ENCODE results near the gene ARR3. TPM values are rescaled to one million over a fixed set of nuclear protein-coding genes. Genes with fewer than 3 reads are reported as not detected.
"Not testable (repeated sequence)": the region's sequence is repeated elsewhere in the genome, so short reads cannot be mapped to it uniquely, and the experiment has no call there.

ARR3 gene
- total RNA-seq, 4 donors from 2014 or later = not detected

- no peak for ATAC-seq (ENCODE audit: low FRiP score)
- no peak for DNase-seq (ENCODE audit: low spot score)
- no peak for TF ChIP-seq CTCF (IDR thresholded peaks at IDR 0.05)
Measured at GRCh38 chrX:70254909-70255308, 13.2 kb upstream of the ARR3 start.

GRCh38 chrX:70255452-70255851, 12.7 kb upstream of the ARR3 start:
- ATAC-seq (ENCODE audit: low FRiP score) (no peak), DNase-seq (ENCODE audit: low spot score) (no peak)
- no peak for TF ChIP-seq CTCF (IDR thresholded peaks at IDR 0.05)

- no peak for TF ChIP-seq CTCF (IDR thresholded peaks at IDR 0.05)
- ATAC-seq (ENCODE audit: low FRiP score) (no peak), DNase-seq (ENCODE audit: low spot score) (no peak)
Measured at GRCh38 chrX:70257423-70258288, 10.5 kb upstream of the ARR3 start.

- ATAC-seq (ENCODE audit: low FRiP score) (no peak), DNase-seq (ENCODE audit: low spot score) (no peak)
- TF ChIP-seq CTCF (IDR thresholded peaks at IDR 0.05) = no peak
Measured at GRCh38 chrX:70260104-70260503, 8.0 kb upstream of the ARR3 start, which contains the start of gene P2RY4. Gene P2RY4 (minus strand): TSS chrX:70260204. CDS start chrX:70259624, 580 bp downstream.

GRCh38 chrX:70262952-70263567, 5.1 kb upstream of the ARR3 start:
- no peak for TF ChIP-seq CTCF (IDR thresholded peaks at IDR 0.05)
- DNase-seq (ENCODE audit: low spot score) = no peak
- no peak for ATAC-seq (ENCODE audit: low FRiP score)

GRCh38 chrX:70264784-70265183, 3.4 kb upstream of the ARR3 start:
- no peak for TF ChIP-seq CTCF (IDR thresholded peaks at IDR 0.05)
- no peak for DNase-seq (ENCODE audit: low spot score)
- ATAC-seq (ENCODE audit: low FRiP score) = no peak

- not testable (repeated sequence) for DNase-seq (ENCODE audit: low spot score); ATAC-seq (ENCODE audit: low FRiP score)
Measured at GRCh38 chrX:70274029-70274428, 5.9 kb downstream of the ARR3 start.
